IPS-11a (cell line): ENCODE measurements around the gene STXBP6.
"Not testable (repeated sequence)": the region's sequence is repeated elsewhere in the genome, so short reads cannot be mapped to it uniquely, and the experiment has no call there.

ENCODE experiments used
- H3K4me3 ChIP-seq: one replicate; pipeline ENCODE4 v1.5.1; 2013; ENCODE audit warnings: low read depth, low read length, control low read depth

Gene STXBP6

GRCh38 chr14:24959791-24960331 is 90.1 kb downstream of the STXBP6 start:
- H3K4me3 ChIP-seq = no peak overlapping the region

DNA sequence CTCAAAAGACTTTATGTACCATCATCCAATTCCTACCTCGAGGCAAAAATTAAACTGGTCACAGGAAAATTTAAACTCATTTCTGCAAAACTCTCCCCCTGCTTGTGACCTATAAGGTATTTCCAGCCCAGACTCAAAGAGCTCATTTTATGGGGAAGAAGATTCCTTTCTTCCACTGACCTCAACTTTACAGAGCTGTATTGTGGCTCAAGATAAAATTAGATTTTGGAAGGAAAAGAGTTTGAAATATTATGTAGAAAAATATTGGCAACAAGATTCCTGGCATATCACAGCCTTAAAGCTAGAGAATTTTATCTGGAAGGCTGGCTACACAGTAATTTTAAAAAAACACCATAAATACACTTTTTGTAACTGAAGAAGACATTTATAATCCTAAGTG is 91.7 kb downstream of the STXBP6 start:
- H3K4me3 ChIP-seq = no peak overlapping the region

GRCh38 chr14:24957814-24958213 is 92.1 kb downstream of the STXBP6 start:
- no peak overlapping the region for H3K4me3 ChIP-seq

- H3K4me3 ChIP-seq = no peak overlapping the region
Measured at GRCh38 chr14:24956104-24956503, 93.8 kb downstream of the STXBP6 start.

DNA sequence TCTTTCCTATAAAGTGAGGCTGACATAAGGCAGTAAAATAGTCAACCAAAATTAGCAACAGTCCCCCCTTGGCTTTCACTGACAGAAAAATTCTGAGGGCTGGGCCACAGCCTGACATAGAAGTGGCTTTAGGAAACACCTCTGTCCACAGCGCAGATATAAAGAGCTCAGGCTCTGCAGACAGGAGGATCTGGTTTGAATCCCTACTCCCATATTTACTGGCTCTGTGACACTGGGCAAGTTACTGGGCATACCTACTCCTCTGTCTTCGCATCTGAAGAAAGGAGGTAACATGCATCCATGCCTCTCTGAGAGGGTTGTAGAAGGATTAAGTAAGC is 95.3 kb downstream of the STXBP6 start:
- H3K4me3 ChIP-seq = no peak overlapping the region

DNA sequence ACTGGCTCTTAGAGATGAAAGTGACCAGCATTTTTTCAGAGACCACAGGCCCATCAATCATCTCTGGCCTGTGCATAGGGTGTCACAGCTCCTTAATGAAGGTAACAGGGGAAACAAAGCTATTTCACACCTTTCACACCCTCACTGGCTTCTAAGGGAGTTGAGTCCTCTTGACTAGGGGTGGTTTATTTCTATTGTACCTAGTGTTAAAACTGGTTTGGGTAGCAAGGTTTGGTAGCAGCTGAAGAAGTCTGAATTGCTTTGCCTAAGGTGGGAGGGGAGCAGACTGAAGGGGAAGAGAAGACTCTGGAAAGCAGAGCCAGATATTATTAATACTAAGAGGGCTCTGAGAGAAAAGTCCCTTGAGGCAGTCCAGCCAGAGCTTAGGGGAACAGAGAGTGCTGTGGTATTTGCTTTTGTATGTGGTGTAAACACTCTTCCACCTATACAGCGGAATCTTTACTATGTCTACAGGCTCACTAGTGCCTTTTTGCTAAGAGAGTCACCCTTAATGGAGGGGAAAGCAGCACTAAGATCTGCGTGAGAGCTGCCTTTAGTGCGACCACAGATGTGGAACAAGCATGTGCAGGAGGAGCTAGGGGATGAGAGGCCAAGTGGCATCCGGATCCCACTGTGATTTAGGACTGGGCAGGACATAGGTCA is 95.8 kb downstream of the STXBP6 start:
- no peak overlapping the region for H3K4me3 ChIP-seq

- H3K4me3 ChIP-seq = no peak overlapping the region
Measured at GRCh38 chr14:24952851-24953666, 96.9 kb downstream of the STXBP6 start.

- no peak overlapping the region for H3K4me3 ChIP-seq
Measured at GRCh38 chr14:24948261-24948847, 101.6 kb downstream of the STXBP6 start.

GRCh38 chr14:24947131-24947530 is 102.8 kb downstream of the STXBP6 start:
- H3K4me3 ChIP-seq = no peak overlapping the region

GRCh38 chr14:24944800-24945199 is 105.1 kb downstream of the STXBP6 start:
- no peak overlapping the region for H3K4me3 ChIP-seq

- no peak overlapping the region for H3K4me3 ChIP-seq
Measured at GRCh38 chr14:24943024-24943423, 106.9 kb downstream of the STXBP6 start.

DNA sequence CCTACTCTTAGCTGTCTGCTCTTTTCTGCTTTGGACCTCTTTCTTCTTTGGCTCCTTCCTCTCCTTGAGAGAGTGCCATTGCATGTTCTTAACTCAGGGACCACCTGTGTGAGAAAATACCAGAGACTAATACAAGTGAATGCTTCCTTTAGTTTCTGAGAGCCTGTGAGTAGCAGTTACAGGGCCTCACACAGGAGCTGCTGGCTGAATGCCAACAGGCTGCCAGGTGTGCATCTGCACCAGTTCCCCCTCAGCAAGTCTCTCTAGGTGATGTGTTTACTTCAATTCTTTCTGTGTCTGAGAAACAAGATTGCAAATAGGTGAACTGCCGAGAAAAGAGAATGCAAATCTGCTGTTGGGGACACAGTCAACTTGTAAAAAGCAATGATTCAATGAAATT is 108.2 kb downstream of the STXBP6 start:
- H3K4me3 ChIP-seq = no peak overlapping the region

GRCh38 chr14:24940213-24940783 is 109.6 kb downstream of the STXBP6 start:
- H3K4me3 ChIP-seq = no peak overlapping the region

DNA sequence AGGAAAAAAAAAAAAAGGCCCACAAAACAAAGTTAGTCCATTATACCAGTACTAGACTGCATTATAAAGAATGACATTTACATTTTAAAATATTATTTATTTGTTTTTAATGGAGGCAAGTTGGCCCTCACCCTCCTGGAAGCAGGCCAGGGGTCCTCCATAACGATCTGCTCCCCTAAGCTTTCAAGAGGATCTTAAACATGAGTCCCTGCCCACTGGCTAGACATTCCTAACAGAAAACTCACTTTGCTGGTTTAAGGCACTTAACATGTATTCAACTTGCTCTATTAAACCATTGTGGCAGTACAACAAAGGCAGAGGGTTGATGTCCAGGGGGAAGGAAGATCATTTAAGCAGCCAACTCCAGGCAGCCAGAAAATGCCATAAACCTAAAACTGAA is 111.4 kb downstream of the STXBP6 start:
- H3K4me3 ChIP-seq = no peak overlapping the region

- no peak overlapping the region for H3K4me3 ChIP-seq
Measured at GRCh38 chr14:24937300-24937699, 112.6 kb downstream of the STXBP6 start.

- not testable (repeated sequence) for H3K4me3 ChIP-seq
Measured at GRCh38 chr14:24936773-24937172, 113.2 kb downstream of the STXBP6 start.

DNA sequence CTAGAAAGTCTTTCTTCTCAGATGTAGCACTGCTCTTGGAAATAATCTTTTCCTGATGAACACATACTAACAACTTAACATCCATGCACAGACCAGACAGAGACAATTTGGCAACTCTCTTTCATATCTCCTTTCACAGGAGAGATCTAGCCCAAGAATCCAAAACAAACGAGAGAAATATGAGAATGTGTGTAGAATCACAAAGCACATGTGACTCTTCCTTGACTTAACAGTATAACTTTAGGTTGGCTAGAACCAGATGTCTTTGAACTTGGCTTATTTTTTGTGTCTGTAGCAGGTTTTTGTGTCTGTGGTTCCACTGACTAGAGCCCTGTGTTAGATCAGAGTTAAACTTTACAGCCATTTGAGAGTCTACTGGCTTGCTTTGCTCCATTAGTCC is 114.2 kb downstream of the STXBP6 start:
- no peak overlapping the region for H3K4me3 ChIP-seq

- no peak overlapping the region for H3K4me3 ChIP-seq
Measured at GRCh38 chr14:24928386-24928900, 121.5 kb downstream of the STXBP6 start.

GRCh38 chr14:24927809-24928208 is 122.1 kb downstream of the STXBP6 start:
- no peak overlapping the region for H3K4me3 ChIP-seq

DNA sequence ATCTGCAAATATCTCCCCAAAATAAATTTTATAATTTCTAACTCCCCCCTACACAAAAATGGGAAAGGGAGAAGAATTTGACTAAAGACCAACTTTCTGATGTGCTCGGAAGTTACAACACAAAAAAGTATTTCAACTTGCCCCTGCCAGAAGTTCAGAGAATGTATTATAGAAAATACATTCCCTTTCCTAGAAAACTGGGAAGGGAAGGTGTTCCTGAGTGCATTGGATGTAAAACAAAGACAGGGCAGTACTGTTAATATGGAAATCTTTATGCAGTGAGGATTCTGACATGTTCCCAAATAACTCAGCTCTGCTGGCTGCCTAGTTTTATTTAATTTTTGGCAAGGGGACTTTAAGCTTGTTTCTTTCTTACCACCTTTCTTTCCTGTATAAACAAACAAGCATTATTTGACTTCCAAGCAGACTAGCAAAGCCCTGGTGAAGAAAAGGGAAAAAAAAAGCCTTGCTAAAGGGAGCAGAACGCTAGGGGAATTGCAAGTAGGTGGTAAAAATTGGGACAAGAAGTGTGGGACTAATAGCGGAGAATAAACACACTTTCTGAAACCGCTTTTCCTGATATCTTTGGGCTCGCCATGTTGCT is 124.1 kb downstream of the STXBP6 start:
- no peak overlapping the region for H3K4me3 ChIP-seq

- no peak overlapping the region for H3K4me3 ChIP-seq
Measured at GRCh38 chr14:24924544-24924943, 125.4 kb downstream of the STXBP6 start.
